Heart left ventricle (tissue), 16 donors: ENCODE measurements around the gene GABARAPL2. TPM values are rescaled to one million over a fixed set of nuclear protein-coding genes. Genes with fewer than 3 reads are reported as not detected.

Experiments used
- ATAC-seq, 4 donors: fragments of 200-7000 bp; cut with Tn5 transposase; one replicate each; pipeline ENCODE4 v1.9.1; 2020 to 2022; ENCODE audit warnings: moderate library complexity in 4 of 4, mild to moderate bottlenecking in 3 of 4, moderate number of reproducible peaks in 1 of 4
- DNase-seq, 5 donors: peaks; one replicate each; pipeline ENCODE4 v3.0.0-alpha.2; 2020
- H3K27ac ChIP-seq, 12 donors: fragments of 200-600 bp; sonication (generic) in 4 of 12; one replicate each; pipeline versions ENCODE4 v1.5.0 to v1.8.0; 2016 to 2022; ENCODE audit warnings: mild to moderate bottlenecking in 2 of 12
- H3K27me3 ChIP-seq, 9 donors: fragments of 200-600 bp; sonication (generic) in 2 of 9; one replicate each; pipeline versions ENCODE4 v1.5.1 to v1.8.0; 2016 to 2022; ENCODE audit warnings: mild to moderate bottlenecking in 3 of 9
- H3K36me3 ChIP-seq, 9 donors: fragments of 200-600 bp; sonication (generic) in 2 of 9; one replicate each; pipeline versions ENCODE4 v1.5.0 to v1.8.0; 2018 to 2022; ENCODE audit warnings: mild to moderate bottlenecking in 2 of 9
- H3K4me1 ChIP-seq, 12 donors: fragments of 200-600 bp; sonication (generic) in 4 of 12; one replicate each; pipeline versions ENCODE4 v1.5.0 to v1.8.0; 2016 to 2022; ENCODE audit warnings: mild to moderate bottlenecking in 3 of 12
- H3K4me3 ChIP-seq, 12 donors: fragments of 200-600 bp; sonication (generic) in 4 of 12; one replicate each; pipeline versions ENCODE4 v1.5.0 to v1.8.0; 2017 to 2022; ENCODE audit warnings: mild to moderate bottlenecking in 9 of 12, moderate library complexity in 4 of 12
- H3K9me3 ChIP-seq, 12 donors: fragments of 200-600 bp; sonication (generic) in 4 of 12; one replicate each; pipeline versions ENCODE4 v1.5.0 to v1.8.0; 2016 to 2022; ENCODE audit warnings: mild to moderate bottlenecking in 1 of 12
- CTCF ChIP-seq, 12 donors: fragments of 200-600 bp; sonication (generic) in 4 of 12; IDR thresholded peaks; one replicate each; pipeline versions ENCODE4 v1.5.0 to v1.8.0; 2018 to 2022; ENCODE audit warnings: antibody characterized with exemption in 12 of 12, mild to moderate bottlenecking in 5 of 12
- POLR2A ChIP-seq, 2 donors: fragments of 450-650 bp; IDR thresholded peaks; one replicate each; pipeline ENCODE4 v1.6.1; 2017; ENCODE audit warnings: antibody characterized with exemption in 2 of 2, mild to moderate bottlenecking in 2 of 2, moderate library complexity in 2 of 2
- WGBS, 4 donors: extraction: QIAGEN DNeasy Blood & Tissue Kit in 2 of 4; methylation state at CpG; one replicate each; pipeline versions ENCODE4 v1.1.5 to v1.1.7; 2013 to 2018; 5-methylcytosine and 5-hydroxymethylcytosine counted together
- intact Hi-C, 10 donors: fragments of 100-400 bp; cut with DNase I; formaldehyde crosslinking; loops; one replicate each; pipeline versions ENCODE4 v1.11.1 to v1.14.2; 2022
- polyA plus RNA-seq, 2 donors: library from polyadenylated mRNA; stranded (reverse); fragments of 200-250 nt; gene quantifications; one replicate each; pipeline ENCODE4 v1.2.3, GENCODE V29; 2013
- total RNA-seq, 9 donors: library from RNA; depleted of rRNA in 2 of 9; stranded (reverse); fragments of >200 nt in 2 of 9; fragmentation: NEBNext Ultra II Directional in 3 of 9; extraction: Animal tissue kit (Norgen Biotek cat#: 25700) in 3 of 9; gene quantifications; one replicate each; pipeline versions ENCODE4 v1.1.0 to v1.2.4, GENCODE V29; 2016 to 2023
- donor health status: ischemic (EF 13 %, LVEDD 7.1; RV severe dilation, severe dysfunction).
- donor health status: healthy with polysubstance abuse.
- donor health status: DM: no; HTN: yes; CAD: no.
- donor health status: DM: no; HTN: no; CAD: no.
- donor health status: ischemic (EF 25% LVEDD 6.9; RV normal size, moderate dysfunction).
- donor health status: ischemic (EF 25% LVEDD 5.7; RV mildly dilated, moderate dysfunction).
- donor health status: healthy.
- donor health status: DM: yes; HTN: yes; CAD: no.
- donor health status: ischemic (EF 35%, LVEDD 5.7; RV mildly dilated, moderate dysfunction).
- donor health status: nonischemic (EF 11% LVEDD 7.7; RV severe dilation, severe dysfunction).
- donor health status: DM: yes; HTN: yes; CAD: no.
- donor health status: PGD.
- donor health status: ischemic (EF 29% LVEDD 5.4; RV normal size, mild dysfunction).
- donor health status: nonischemic (EF 23%, LVEDD 6.1; RV moderate dilation, normal function).

The GABARAPL2 gene
- total and polyA plus RNA-seq, 11 donors = 141 to 256 (median 210) TPM

DNA sequence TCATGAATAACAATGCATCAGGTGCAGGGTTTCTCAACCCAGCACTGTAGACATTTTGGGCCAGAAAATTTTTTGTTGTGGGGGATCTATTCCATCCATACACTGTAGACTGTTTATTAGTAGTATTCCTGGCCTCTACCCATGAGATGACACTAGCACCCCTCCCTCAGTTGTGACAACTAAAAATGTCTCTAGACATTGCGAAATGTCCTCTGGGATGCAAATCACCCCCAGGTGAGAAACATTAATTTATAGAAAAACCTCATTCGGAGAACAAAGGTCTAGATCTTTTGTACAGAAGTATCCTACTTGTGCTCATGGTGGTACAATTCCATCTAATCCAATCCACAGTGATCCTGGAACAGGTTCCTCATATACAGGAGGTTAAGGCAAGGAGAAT, 52.6 kb downstream of the GABARAPL2 start:
- ATAC-seq = no peak
- no peak for DNase-seq
- WGBS, 4 donors = 95 to 98% (median 96%) methylated on average over 2 of the region's 2 CpGs
- H3K27me3 ChIP-seq = no peaks in the 10 kb centered on the region
- no peak for TF ChIP-seq POLR2A (IDR thresholded peaks at IDR 0.05)
- TF ChIP-seq CTCF (IDR thresholded peaks at IDR 0.05) = no peak
- H3K4me1 ChIP-seq = peaks cover 0 to 34% (median 19%) of the 10 kb centered on the region in 12 donors
- H3K4me3 ChIP-seq = no peak overlapping the region
- no peak overlapping the region for H3K27ac ChIP-seq
- intact Hi-C loops = loop anchor here in 2 of 10 donors (5.0 to 10.0 kb wide), 2 partner anchors 144 to 146 kb away; no protein-coding TSS in a partner anchor
- no peaks in the 10 kb centered on the region for H3K9me3 ChIP-seq
- H3K36me3 ChIP-seq = peaks cover 0 to 68% (median 60%) of the 10 kb centered on the region in 9 donors

GRCh38 chr16:75620326-75621169, 54.4 kb downstream of the GABARAPL2 start:
- Histone ChIP-seq H3K36me3 (peaks cover 0 to 56% (median 47%) of the 10 kb centered on the region in 9 donors), H3K9me3 (no peaks in the 10 kb centered on the region), H3K27ac (peak overlapping the region in 2 of 12 donors; percentile 84 to 96), H3K27me3 (no peaks in the 10 kb centered on the region), H3K4me1 (peaks cover 0 to 34% (median 19%) of the 10 kb centered on the region in 12 donors), H3K4me3 (no peak overlapping the region)
- DNase-seq (no peak), ATAC-seq (no peak)
- WGBS, 4 donors = 78 to 84% (median 79%) methylated on average over 20 of the region's 20 CpGs
- TF ChIP-seq CTCF (IDR thresholded peaks at IDR 0.05) (no peak), POLR2A (IDR thresholded peaks at IDR 0.05) (no peak)
- intact Hi-C loops = loop anchor here (1.0 to 10.0 kb wide), 10 partner anchors 48 to 156 kb away; partner anchors contain the start of genes GABARAPL2 (in 5 of the 10), TMEM170A (in 2 of the 10) and TMEM231 (in 1 of the 10)

GRCh38 chr16:75621170-75621477, 54.9 kb downstream of the GABARAPL2 start:
- 4 to 17% (median 11%) methylated on average over 2 of the region's 2 CpGs for WGBS, 4 donors
- peaks cover 0 to 56% (median 47%) of the 10 kb centered on the region in 9 donors for H3K36me3 ChIP-seq

More at GRCh38 chr16:75621170-75621477, 54.9 kb downstream of the GABARAPL2 start:
- Histone ChIP-seq H3K4me1 (peaks cover 0 to 34% (median 19%) of the 10 kb centered on the region in 12 donors), H3K9me3 (no peaks in the 10 kb centered on the region), H3K27me3 (no peaks in the 10 kb centered on the region), H3K4me3 (no peak overlapping the region), H3K27ac (peak overlapping the region in 2 of 12 donors; percentile 84 to 96)
- intact Hi-C loops = loop anchor here (1.0 to 10.0 kb wide), 10 partner anchors 49 to 156 kb away; partner anchors contain the start of genes GABARAPL2 (in 5 of the 10), TMEM170A (in 2 of the 10) and TMEM231 (in 1 of the 10)
- DNase-seq (no peak), ATAC-seq (no peak)
- TF ChIP-seq POLR2A (IDR thresholded peaks at IDR 0.05) (no peak), CTCF (IDR thresholded peaks at IDR 0.05) (peak in 9 of 12 donors; percentile 21 to 59 (median 34))
